GM12874 (cell line): Measurements from ENCODE around the gene ZNF292.

Source experiments
- TF ChIP-seq, protein P1 (sequence below): IDR thresholded peaks from 2 replicates; pipeline ENCODE4 v1.5.1; 2011; ENCODE audit warnings: low read depth, mild to moderate bottlenecking, control low read depth, low read length, moderate library complexity; ENCODE audit not compliant: insufficient read depth

ZNF292 gene

GRCh38 chr6:87259791-87260190, 104.4 kb downstream of the ZNF292 start:
- TF ChIP-seq, protein P1, sequence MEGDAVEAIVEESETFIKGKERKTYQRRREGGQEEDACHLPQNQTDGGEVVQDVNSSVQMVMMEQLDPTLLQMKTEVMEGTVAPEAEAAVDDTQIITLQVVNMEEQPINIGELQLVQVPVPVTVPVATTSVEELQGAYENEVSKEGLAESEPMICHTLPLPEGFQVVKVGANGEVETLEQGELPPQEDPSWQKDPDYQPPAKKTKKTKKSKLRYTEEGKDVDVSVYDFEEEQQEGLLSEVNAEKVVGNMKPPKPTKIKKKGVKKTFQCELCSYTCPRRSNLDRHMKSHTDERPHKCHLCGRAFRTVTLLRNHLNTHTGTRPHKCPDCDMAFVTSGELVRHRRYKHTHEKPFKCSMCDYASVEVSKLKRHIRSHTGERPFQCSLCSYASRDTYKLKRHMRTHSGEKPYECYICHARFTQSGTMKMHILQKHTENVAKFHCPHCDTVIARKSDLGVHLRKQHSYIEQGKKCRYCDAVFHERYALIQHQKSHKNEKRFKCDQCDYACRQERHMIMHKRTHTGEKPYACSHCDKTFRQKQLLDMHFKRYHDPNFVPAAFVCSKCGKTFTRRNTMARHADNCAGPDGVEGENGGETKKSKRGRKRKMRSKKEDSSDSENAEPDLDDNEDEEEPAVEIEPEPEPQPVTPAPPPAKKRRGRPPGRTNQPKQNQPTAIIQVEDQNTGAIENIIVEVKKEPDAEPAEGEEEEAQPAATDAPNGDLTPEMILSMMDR, result no peak

- TF ChIP-seq, protein P1, result no peak
These were observed 106.2 kb downstream of the ZNF292 start for GRCh38 chr6:87261534-87261933.

GRCh38 chr6:87264481-87264880, 109.1 kb downstream of the ZNF292 start:
- TF ChIP-seq, protein P1, result no peak

GRCh38 chr6:87274660-87275274, 119.4 kb downstream of the ZNF292 start:
- TF ChIP-seq, protein P1, result no peak

DNA sequence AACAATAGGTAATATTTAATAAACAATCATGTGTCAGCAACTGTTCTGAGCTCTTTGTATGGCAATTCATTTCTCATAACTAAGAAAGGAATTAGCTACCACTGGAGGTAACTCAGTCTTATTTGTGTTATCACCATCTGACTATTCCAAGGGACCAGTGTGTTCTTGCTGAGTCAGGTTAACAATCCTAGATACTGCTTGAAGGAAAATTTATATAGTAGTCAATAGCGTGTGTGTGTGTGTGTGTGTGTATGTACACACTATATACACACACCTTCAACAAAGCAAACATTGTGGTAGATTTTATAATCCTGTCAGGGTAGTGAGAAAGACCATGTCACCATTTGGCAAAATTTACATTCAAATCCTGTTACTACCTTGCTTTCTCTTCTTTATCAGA, 121.3 kb downstream of the ZNF292 start:
- TF ChIP-seq, protein P1, result no peak

- TF ChIP-seq, protein P1, result no peak
These were observed 121.8 kb downstream of the ZNF292 start for GRCh38 chr6:87277123-87277522.

DNA sequence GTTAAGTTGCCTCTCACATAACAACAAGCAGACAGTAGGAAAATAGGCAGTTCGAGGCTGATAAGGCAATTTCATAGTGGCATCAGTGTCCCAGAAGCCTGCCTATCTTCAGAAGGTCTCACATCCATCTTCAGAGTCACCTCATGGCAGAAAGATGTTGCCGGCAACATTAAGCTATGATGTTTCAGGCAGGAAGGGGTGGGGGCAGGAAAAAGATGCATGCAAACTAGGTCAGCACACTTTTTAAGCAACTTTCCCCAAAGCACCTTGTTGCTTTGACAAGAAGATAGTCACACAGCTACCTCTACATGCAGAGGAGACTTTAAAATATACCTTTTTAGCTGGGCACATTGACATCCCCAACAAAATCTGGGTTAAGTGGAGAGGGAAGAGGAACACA, 123.8 kb downstream of the ZNF292 start:
- TF ChIP-seq, protein P1, result no peak
